ENCODE data around the gene RPS15. TPM values are rescaled to one million over a fixed set of nuclear protein-coding genes. Genes with fewer than 3 reads are reported as not detected.

RPS15 gene
- total RNA-seq, 1 donor from 2014 or later, result 1,918 TPM

GRCh38 chr19:1453525-1454364, 15.5 kb downstream of the RPS15 start:
- Histone ChIP-seq H3F3A (ENCODE audit: low read depth) (peaks cover 52% of the 10 kb centered on the region), H3K9ac (no peak overlapping the region), H3K79me2 (ENCODE audit: low read depth) (no peaks in the 10 kb centered on the region), H3K4me2 (peak overlapping the region; percentile 67), H3K27ac (no peak overlapping the region), H3K9me3 (ENCODE audit: low read depth) (no peaks in the 10 kb centered on the region), H3K4me3 (no peak overlapping the region), H3K36me3 (no peaks in the 10 kb centered on the region), H4K20me1 (ENCODE audit: low read depth) (peaks cover 74% of the 10 kb centered on the region), H2AFZ (replicated peaks) (no peak overlapping the region), H3K4me1 (peaks cover 30% of the 10 kb centered on the region), H3K27me3 (peaks cover 98% of the 10 kb centered on the region)
- H3K36me3 Mint-ChIP-seq, result peaks cover 15% of the 10 kb centered on the region
- no peak for TF ChIP-seq EZH2 (IDR thresholded peaks at IDR 0.05)
- TF ChIP-seq, protein P1, sequence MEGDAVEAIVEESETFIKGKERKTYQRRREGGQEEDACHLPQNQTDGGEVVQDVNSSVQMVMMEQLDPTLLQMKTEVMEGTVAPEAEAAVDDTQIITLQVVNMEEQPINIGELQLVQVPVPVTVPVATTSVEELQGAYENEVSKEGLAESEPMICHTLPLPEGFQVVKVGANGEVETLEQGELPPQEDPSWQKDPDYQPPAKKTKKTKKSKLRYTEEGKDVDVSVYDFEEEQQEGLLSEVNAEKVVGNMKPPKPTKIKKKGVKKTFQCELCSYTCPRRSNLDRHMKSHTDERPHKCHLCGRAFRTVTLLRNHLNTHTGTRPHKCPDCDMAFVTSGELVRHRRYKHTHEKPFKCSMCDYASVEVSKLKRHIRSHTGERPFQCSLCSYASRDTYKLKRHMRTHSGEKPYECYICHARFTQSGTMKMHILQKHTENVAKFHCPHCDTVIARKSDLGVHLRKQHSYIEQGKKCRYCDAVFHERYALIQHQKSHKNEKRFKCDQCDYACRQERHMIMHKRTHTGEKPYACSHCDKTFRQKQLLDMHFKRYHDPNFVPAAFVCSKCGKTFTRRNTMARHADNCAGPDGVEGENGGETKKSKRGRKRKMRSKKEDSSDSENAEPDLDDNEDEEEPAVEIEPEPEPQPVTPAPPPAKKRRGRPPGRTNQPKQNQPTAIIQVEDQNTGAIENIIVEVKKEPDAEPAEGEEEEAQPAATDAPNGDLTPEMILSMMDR (IDR thresholded peaks at IDR 0.05), result no peak
- TF ChIP-seq EZH2phosphoT487 (IDR thresholded peaks at IDR 0.05), result no peak
- peaks cover 19% of the 10 kb centered on the region for H3K27me3 Mint-ChIP-seq (ENCODE audit: insufficient read depth, low read depth)
- no peak overlapping the region for H3K4me3 Mint-ChIP-seq
- no peak overlapping the region for H3K27ac Mint-ChIP-seq
- H3K9me3 Mint-ChIP-seq, result no peaks in the 10 kb centered on the region
- peak; percentile 53 for DNase-seq (ENCODE audit: low spot score)
- peaks cover 46% of the 10 kb centered on the region for H3K4me1 Mint-ChIP-seq

- no peak overlapping the region for H3K4me3 ChIP-seq
Measured at GRCh38 chr19:1455002-1455335, 16.8 kb downstream of the RPS15 start.

DNA sequence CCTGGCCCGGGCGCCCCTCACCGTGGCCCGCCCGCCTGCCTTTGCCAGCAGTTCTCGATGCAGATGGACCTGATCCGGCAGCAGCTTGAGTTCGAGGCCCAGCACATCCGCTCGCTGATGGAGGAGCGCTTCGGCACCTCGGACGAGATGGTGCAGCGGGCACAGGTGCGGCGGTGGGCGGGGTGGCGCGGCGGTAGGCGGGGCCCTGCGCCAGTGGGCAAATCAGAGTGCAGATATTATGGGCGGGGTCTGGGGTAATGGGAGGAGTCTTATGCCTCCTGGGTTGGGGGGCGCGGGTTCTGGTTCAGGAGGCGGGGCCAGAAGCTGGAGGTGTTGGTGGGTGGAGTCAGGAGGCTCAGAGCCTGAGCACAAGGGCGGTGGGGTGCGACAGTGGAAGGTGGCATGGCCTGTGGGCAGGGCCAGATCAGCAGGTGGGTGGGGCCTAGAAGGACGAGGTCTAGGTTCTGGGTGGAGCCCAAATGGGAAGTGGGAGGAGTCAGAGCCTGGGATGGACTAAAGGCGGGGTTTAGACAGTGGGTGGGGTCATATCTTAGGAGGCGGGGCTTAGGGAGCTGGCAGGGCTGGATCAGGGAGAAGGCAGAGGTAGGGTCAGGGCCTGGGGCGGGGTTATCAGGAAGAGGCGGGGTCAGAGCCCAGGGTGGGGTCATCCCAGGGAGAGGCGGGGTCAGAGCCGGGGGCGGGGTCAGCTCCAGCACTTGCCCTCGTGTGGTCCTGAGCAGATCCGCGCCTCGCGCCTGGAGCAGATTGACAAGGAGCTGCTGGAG, 17.3 kb downstream of the RPS15 start:
- peaks cover 36% of the 10 kb centered on the region for H3K4me1 Mint-ChIP-seq
- Histone ChIP-seq H3K4me1 (peaks cover 25% of the 10 kb centered on the region), H2AFZ (replicated peaks) (no peak overlapping the region), H3F3A (ENCODE audit: low read depth) (peaks cover 38% of the 10 kb centered on the region), H3K4me2 (no peak overlapping the region), H4K20me1 (ENCODE audit: low read depth) (peaks cover 77% of the 10 kb centered on the region), H3K4me3 (no peak overlapping the region), H3K79me2 (ENCODE audit: low read depth) (no peaks in the 10 kb centered on the region), H3K9me3 (ENCODE audit: low read depth) (no peaks in the 10 kb centered on the region), H3K27me3 (peaks cover 90% of the 10 kb centered on the region), H3K36me3 (no peaks in the 10 kb centered on the region), H3K27ac (no peak overlapping the region), H3K9ac (no peak overlapping the region)
- peak overlapping the region; percentile 21 for H3K4me3 Mint-ChIP-seq
- no peak overlapping the region for H3K27ac Mint-ChIP-seq
- peaks cover 21% of the 10 kb centered on the region for H3K27me3 Mint-ChIP-seq (ENCODE audit: insufficient read depth, low read depth)
- TF ChIP-seq EZH2 (IDR thresholded peaks at IDR 0.05), result no peak
- TF ChIP-seq, protein P1 (IDR thresholded peaks at IDR 0.05), result no peak
- no peak for TF ChIP-seq EZH2phosphoT487 (IDR thresholded peaks at IDR 0.05)
- peaks cover 21% of the 10 kb centered on the region for H3K36me3 Mint-ChIP-seq
- no peaks in the 10 kb centered on the region for H3K9me3 Mint-ChIP-seq
- peak; percentile 70 for DNase-seq (ENCODE audit: low spot score)

More at GRCh38 chr19:1455002-1455335, 16.8 kb downstream of the RPS15 start:
- H3K79me2 ChIP-seq (ENCODE audit: low read depth), result no peaks in the 10 kb centered on the region
- H3K9me3 Mint-ChIP-seq, result no peaks in the 10 kb centered on the region
- H3K4me3 Mint-ChIP-seq, result no peak overlapping the region
- H3K36me3 Mint-ChIP-seq, result peaks cover 21% of the 10 kb centered on the region
- peaks cover 30% of the 10 kb centered on the region for H3K4me1 ChIP-seq
- no peak overlapping the region for H3K27ac ChIP-seq
- no peak overlapping the region for H3K27ac Mint-ChIP-seq
- H3K27me3 Mint-ChIP-seq (ENCODE audit: insufficient read depth, low read depth), result peaks cover 24% of the 10 kb centered on the region
- H2AFZ ChIP-seq (replicated peaks), result no peak overlapping the region
- H3K4me1 Mint-ChIP-seq, result peaks cover 39% of the 10 kb centered on the region
- H3K4me2 ChIP-seq, result no peak overlapping the region
- no peak overlapping the region for H3K9ac ChIP-seq
- H3K9me3 ChIP-seq (ENCODE audit: low read depth), result no peaks in the 10 kb centered on the region
- H4K20me1 ChIP-seq (ENCODE audit: low read depth), result peaks cover 76% of the 10 kb centered on the region
- no peak for DNase-seq (ENCODE audit: low spot score)
- no peaks in the 10 kb centered on the region for H3K36me3 ChIP-seq
- TF ChIP-seq EZH2 (IDR thresholded peaks at IDR 0.05), result peak; percentile 42
- TF ChIP-seq, protein P1 (IDR thresholded peaks at IDR 0.05), result no peak
- peaks cover 43% of the 10 kb centered on the region for H3F3A ChIP-seq (ENCODE audit: low read depth)
- H3K27me3 ChIP-seq, result peaks cover 95% of the 10 kb centered on the region

Data from neural progenitor cell (in vitro differentiated cells).